C4-2B (cell line): ENCODE results near the gene DPPA5.

Source experiments
- ZFX ChIP-seq: fragments of 450-650 bp; IDR thresholded peaks from 2 replicates; pipeline ENCODE4 v1.6.1; 2017
- TF ChIP-seq, protein P1 (sequence below): fragments of 450-650 bp; conservative IDR thresholded peaks from 2 replicates; pipeline ENCODE4 v1.5.1; 2017; ENCODE audit warnings: mild to moderate bottlenecking

DNA sequence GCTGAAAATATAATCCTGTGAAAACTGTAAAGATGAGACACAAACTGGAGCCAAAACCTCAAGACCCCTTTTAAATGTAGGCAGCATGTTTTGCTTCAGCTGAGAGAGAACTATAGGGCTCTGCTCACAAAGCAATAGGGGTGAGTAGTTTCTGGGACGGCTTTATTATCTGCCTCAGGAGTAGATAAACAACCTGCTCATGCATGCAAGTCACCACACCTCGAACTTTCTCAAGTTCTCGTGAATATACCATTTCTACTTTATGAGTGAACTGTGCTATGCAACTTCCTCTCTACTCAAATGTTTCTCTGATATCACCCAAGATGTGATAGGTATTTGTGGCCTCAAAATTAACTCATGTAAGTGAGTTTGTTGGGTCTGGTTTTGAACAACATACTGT is 23.1 kb upstream of the DPPA5 start:
- TF ChIP-seq, protein P1, sequence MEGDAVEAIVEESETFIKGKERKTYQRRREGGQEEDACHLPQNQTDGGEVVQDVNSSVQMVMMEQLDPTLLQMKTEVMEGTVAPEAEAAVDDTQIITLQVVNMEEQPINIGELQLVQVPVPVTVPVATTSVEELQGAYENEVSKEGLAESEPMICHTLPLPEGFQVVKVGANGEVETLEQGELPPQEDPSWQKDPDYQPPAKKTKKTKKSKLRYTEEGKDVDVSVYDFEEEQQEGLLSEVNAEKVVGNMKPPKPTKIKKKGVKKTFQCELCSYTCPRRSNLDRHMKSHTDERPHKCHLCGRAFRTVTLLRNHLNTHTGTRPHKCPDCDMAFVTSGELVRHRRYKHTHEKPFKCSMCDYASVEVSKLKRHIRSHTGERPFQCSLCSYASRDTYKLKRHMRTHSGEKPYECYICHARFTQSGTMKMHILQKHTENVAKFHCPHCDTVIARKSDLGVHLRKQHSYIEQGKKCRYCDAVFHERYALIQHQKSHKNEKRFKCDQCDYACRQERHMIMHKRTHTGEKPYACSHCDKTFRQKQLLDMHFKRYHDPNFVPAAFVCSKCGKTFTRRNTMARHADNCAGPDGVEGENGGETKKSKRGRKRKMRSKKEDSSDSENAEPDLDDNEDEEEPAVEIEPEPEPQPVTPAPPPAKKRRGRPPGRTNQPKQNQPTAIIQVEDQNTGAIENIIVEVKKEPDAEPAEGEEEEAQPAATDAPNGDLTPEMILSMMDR = no peak
- TF ChIP-seq ZFX = no peak
